Raji (cell line): ENCODE data around the gene PAK6.

Source experiments
- POLR2A ChIP-seq: IDR thresholded peaks from 2 replicates; pipeline ENCODE4 v1.6.1; 2011; ENCODE audit warnings: low read depth, low read length, control low read depth; ENCODE audit not compliant: insufficient read depth

PAK6 gene

GRCh38 chr15:40313531-40314398 is 74.9 kb downstream of the PAK6 start:
- no peak for TF ChIP-seq POLR2A

DNA sequence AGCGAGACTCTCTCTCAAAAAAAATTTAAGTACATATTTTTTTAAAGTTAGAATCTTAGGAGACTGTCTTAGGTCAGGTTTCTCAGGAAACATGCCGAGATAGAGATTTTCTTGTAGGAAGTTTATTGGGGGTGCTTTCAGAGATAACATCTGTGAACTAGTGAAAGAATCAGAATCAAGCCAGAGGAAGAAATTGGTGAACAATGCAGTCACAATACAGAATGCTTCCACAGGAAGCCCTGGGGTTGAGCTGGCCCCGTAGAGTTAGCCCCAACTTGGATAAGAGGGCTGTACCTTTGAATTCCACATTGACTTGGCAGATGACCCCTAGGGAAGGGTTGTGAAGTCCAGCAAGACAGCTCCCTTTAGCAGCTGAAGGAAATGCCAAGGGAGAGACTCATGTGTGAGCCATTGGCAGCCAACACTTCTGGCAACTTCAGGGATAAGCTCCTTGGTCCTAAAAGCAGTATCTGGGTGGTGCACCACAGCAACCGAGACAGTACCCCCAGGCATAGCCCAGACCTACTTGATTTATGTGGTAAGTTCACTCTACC is 75.9 kb downstream of the PAK6 start:
- no peak for TF ChIP-seq POLR2A

- no peak for TF ChIP-seq POLR2A
Measured at GRCh38 chr15:40316931-40317330, 78.1 kb downstream of the PAK6 start.

GRCh38 chr15:40317580-40317979 is 78.7 kb downstream of the PAK6 start:
- no peak for TF ChIP-seq POLR2A

- TF ChIP-seq POLR2A: no peak
Measured at GRCh38 chr15:40320409-40320808, 81.5 kb downstream of the PAK6 start.

DNA sequence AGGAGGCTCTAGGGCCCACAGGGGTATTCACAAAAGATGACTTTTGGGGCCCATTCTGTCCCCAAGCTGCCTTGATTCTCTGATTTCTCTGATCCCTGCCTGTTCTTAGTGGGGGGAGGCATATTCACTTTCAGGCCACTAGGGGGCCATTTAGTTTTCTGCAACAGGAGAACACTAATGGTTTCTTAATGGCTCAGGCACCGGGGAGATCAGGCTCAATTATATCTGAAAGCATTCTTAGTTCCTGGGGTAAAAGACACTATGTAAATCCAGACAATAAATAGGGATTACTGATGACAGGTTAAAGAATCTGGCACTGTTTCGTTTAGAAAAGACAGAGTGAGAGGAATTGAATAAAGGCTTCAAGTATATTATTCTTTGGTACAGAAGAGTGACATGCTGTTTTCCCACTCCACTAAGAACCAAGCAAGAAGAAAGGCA is 82.1 kb downstream of the PAK6 start:
- TF ChIP-seq POLR2A: no peak

DNA sequence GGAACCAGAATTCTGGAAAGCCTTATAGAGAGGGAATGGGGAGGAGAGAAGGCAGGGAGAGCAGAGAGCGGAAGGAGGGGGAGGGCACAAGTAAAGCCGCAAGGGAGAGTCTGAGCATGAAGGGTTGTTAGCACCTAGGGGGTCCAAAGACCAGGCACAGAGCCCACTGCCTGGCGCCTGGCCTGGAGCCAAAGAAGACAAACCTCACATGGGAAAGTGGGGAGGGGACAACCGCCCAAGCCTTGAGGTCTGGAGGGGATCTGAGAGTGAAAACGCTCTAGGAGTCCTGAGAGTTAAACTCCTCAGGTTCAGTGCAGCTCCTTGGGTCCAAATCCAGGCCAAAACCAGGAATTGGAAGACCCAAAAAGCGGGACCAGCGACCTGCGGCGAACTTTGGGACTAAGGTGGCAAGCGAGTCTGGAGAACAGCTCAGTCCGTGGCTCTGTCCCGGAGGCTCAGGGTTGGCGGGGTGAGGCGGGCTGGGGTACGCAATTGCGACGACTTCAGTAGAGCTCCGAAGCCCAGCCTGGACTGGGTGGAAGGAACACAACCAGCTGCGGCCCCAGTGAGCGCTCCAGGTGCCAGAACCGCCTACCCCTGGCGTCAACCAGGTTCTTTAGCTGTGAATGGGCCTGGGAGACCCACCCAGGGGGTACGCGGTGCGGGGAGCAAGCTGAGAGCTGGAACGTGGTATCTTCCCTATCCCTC is 83.8 kb downstream of the PAK6 start:
- TF ChIP-seq POLR2A: no peak

DNA sequence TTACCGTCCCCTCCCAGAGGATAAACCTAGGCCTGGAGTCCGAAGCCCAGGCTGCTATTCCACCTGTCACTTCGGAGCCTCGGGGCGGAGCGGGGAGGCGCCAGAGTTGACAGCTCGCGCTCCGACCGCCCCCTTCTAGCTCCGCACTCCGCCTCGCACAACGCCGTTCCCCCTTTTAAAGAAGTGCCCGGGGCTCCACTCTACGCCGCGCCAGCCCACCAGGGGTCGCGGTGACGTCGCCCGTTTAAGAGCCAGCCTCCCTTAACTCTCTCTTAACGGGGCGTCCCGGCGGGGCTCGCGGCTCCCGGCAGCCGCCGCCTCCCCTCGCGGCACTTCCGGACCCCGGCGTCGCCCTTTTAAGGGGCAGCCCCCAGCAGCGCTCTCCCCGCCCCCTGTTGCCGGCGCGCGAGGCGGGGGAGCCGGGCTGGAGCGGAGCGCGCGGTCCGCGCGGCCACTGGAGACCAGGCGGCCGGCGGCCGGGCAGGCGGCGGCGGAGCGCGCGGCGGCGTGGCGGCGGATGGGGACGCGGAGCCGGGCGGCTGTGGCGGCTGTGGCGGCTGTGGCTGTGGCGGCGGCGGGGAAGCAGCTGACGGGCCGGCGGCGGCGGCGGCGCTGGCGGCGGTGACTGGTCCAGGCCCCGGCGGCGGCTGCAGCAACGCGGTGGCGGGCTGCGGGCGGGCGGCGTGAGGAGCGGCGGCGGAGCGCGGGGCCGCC is 84.5 kb downstream of the PAK6 start, which contains the start of gene INAFM2:
TSS of gene INAFM2 (plus strand) at position 454 of the 714 bp plus-strand sequence. CDS start 364 bp downstream, outside the sequence.
- TF ChIP-seq POLR2A: 0 out of 2 replicates have a peak, but pooled peaks have one; percentile 38

GRCh38 chr15:40323953-40324937 is 85.4 kb downstream of the PAK6 start:
- no peak for TF ChIP-seq POLR2A

DNA sequence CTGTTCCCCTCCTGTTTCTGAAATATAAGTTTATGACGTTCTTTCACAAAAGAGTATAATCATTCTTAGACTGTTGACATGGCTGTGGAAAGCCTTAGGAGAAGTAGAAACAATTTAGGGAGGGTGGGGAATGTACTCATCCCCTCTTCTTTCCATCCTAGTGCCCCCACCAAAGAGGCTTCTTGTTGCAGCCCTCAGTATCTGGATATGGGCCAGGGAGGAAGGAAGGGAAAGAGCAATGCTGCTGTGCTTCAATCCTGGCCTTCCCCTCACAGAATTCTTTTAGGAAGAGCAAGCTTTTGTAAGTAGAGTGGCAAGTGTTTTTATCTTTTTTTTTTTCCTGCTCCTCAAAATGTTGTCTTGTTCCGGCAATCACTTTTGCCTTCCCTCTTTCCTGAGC is 86.3 kb downstream of the PAK6 start:
- TF ChIP-seq POLR2A: no peak

DNA sequence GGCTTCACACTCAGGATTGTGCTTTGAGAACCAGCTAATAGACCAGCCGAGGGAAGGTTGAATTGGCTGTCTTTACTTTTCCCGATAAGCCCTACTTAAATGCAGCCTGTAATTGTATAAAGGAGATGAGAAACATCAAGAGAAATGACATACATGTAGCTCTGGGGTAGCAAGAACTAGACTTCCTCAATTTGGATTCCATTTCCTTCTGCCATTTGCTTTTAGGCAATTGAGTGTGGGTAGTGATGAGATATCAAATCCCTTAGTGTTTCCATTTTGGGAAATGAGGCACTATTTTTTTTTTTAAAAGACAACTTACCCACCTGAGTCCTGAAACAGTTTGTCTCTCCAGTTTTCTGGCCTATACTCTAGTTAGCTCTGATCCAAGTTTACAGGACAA is 86.8 kb downstream of the PAK6 start:
- TF ChIP-seq POLR2A: no peak
